22Rv1 (cell line): ENCODE data around the gene NRGN.

ENCODE experiments used
- CTCF ChIP-seq: fragments of 450-650 bp; IDR thresholded peaks from 2 replicates; pipeline ENCODE4 v1.5.1; 2017; ENCODE audit warnings: mild to moderate bottlenecking
- ZFX ChIP-seq: fragments of 450-650 bp; IDR thresholded peaks from 2 replicates; pipeline ENCODE4 v1.6.1; 2017; ENCODE audit warnings: antibody characterized with exemption, borderline replicate concordance

DNA sequence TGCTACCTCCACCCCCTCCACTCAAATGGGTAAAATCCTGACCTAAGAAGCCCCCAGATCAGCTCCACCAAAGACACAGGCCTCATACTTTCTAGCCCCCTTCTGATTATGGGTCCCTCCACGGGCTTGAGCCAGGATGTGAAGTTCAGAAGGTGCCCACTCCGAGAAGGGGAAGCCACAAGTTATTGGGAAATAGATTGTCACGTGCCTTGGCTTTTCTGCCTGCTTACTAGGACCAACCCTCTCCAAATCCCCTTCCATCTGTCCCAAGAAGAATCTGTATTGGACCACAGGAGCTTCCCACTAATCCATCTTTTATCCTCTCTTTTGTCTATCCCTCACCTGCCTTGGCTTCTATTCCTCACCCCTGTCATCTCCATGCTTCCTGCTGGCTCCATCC, 3.0 kb upstream of the NRGN start:
- TF ChIP-seq CTCF (no peak), ZFX (no peak)
